Kidney capillary endothelial cell (primary cell): ENCODE measurements around the gene CDC14A.
"Not testable (repeated sequence)": the region's sequence is repeated elsewhere in the genome, so short reads cannot be mapped to it uniquely, and the experiment has no call there.

ENCODE experiments used
- DNase-seq: peaks from one replicate; pipeline ENCODE4 v3.0.0-alpha.2; 2018; ENCODE audit warnings: low spot score

Gene CDC14A

DNA sequence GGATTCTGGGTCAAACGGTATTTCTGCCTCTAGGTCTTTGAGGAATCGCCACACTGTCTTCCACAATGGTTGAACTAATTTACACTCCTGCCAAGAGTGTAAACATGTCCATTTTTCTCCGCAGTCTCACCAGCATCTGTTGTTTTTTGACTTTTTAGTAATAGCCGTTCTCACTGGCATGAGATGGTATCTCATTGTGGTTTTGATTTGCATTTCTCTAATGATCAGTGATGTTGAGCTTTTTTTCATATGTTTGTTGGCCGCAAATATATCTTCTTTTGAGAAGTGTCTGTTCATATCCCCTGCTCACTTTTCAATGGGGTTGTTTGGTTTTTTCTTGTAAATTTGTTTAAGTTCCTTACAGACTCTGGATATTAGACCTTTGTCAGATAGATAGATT is 53.6 kb downstream of the CDC14A start:
- not testable (repeated sequence) for DNase-seq

DNA sequence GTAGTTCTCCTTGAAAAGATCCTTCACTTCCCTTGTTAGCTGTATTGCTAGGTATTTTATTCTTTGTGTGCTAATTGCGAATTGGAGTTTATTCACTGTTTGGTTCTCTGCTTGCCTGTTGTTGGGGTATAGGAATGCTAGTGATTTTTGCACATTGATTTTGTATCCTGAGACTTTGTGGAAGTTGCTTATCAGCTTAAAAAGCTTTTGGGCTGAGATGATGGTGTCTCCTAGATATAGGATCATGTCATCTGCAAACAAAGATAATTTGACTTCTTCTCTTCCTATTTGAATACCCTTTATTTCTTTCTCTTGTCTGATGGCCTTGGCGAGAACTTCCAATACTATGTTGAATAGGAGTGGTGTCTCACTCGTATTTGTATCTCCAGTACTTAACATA is 55.1 kb downstream of the CDC14A start:
- not testable (repeated sequence) for DNase-seq

DNA sequence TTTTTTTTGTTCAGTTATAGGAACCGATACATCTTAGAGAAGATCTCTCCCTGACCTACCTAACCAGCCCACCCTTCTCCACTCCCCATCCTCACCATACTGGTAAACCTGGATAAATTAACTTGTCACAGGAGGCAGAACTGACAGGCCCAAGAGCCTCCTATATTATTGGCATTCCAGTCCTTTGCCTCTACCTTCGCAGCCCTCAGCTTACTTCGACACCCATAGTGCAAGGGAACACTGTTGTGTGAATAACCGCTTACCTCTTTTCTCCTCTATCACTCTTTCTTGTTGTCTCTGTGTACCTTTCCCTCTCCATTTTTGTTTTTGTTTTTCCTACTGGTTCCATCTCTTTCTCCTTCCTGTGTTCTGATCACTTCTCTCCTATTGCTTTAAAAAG is 58.7 kb downstream of the CDC14A start:
- no peak for DNase-seq

DNA sequence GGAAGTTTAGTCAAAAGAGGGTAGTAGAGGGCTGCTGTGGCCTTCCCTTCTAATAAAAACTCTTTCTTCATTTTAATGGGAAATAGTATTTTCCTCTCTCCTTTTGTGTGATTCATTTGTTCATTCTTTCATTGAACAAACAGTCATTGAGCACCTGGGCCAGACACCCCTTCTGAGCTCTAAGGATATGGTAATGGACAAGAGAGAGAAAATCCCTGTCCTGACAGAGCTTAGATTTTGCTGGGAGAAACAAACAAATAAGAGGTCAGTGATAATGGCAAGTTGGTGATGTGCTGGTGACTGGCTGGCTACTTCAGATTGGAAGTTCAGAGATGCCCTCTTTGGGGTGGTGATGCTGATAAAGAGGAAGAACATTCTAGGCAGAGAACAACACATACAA is 59.3 kb downstream of the CDC14A start:
- no peak for DNase-seq

DNA sequence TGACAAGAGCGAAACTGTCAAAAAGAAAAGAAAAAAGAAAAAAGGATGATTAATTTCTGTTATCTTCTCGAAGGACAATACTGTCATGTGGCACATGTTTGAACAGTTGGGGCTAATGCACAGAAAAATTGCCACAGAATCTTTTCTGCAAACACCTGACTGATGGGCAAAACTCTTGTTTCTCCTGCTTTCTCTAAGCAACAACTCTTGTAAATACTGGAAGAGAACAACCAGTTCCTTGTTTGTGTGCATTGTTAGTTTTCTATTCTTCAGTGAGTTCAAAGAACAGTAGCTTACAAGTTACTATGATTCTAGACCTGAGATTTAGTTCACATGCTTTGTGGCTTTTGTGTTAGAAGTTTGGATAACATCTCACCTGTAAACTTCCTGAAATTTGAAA is 60.7 kb downstream of the CDC14A start:
- no peak for DNase-seq

DNA sequence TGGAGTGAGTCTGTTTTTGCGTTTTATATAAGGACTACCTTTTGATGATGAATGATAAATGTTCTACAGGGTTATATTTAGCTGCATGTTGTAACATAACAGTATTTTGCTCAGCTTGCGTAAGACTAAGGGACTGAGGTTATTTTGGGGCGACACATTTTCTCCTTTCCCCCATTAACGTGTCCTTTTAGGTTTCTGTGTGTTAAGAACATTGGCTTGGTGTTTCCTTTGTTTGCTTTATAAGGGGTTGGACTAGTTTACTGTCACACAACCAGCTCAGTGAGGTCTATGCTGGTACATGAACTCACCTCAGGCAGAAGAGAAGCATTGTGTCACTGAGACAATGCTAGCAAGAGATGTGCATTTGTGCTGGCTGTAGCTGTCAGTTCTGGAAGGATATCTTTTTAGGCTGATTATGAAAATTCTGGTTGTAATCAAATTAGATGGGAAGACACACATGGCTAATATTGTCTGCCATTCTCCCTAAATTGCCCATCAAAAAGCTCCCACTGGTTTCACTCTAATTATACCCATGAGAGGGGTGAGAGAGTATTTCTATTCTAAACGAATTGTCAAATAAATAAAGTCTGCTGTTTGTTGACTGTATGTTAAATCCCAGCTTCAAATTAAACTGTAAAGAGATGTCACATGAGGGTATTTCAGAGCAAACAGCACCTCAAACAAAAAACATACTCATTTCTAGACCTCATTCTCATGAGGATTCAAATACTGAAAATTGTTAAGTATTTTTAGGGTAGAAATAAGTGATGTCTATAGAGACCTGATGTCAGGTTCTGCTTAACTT is 62.6 kb downstream of the CDC14A start:
- no peak for DNase-seq

DNA sequence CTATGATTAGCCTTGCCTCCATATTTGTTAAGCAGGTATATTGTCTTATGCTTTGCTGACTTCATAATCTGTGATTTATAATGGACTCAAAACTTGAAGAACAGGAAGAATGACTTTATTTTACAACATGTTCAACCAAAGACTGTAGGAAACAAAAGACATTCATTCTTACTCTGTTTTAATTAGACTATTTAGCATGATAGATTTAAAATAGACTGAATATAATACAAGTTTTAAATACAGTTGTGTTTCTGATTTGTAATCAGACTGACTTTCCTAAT is 63.1 kb downstream of the CDC14A start:
- DNase-seq = no peak

DNA sequence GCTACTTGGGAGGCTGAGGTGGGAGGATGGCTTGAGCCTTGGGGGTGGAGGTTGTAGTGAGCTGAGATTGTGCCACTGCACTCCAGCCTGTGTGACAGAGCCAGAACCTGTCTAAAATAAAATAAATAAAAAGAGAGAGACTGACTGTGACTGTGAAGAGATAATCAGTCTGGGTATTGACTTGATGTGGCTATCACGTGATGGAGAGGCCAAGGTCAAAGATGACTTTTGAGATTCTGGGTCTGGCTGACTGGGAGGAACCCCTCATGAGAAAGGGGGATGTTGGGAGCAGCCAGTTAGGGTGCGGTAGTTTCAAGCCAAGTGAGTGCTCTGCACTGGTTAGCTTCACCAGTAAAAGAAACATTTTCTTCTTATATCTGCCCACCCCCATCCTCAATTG is 66.8 kb downstream of the CDC14A start:
- no peak for DNase-seq

DNA sequence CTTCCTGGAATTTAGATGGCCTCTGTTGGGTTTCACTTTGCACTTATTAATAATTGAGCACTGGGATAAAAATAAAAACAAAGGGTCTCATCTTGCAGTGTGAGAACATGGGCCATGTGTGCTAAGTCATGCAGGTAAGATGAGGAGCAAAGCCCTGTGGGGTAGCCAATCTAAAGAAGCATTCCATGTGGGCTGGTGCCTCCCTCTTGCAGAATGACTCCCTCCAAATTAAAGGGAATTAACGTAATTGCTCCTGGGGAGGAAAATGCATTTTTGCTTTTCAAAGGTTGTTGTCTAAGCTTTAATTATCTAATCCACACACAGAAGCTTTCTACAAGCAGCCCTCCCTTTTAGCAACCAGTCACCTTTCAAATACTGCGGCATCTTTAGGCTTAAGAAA is 69.8 kb downstream of the CDC14A start:
- no peak for DNase-seq

DNA sequence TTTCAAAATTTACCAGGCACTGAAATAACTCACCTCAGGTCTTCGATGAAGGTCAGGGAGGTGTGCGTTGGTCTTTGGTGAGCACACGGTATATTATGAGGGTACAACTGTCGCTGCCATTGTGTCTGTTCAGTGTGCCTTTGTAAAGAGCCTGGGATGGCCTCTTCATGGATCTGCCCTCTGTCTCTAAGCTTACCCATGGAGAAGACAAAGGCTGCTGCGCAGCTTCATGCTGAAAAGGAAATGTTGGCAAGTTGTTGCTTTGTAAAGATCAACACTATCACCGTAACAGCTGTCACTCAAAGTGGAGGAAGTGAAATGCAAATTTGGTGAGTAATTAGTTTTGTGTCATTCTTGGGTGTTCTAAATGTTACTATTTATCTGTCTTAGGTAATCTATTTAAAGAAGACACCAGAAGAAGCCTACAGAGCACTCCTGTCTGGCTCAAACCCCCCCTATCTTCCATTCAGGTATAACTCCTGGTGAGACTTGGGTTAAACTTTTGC is 71.6 kb downstream of the CDC14A start:
- DNase-seq = no peak

DNA sequence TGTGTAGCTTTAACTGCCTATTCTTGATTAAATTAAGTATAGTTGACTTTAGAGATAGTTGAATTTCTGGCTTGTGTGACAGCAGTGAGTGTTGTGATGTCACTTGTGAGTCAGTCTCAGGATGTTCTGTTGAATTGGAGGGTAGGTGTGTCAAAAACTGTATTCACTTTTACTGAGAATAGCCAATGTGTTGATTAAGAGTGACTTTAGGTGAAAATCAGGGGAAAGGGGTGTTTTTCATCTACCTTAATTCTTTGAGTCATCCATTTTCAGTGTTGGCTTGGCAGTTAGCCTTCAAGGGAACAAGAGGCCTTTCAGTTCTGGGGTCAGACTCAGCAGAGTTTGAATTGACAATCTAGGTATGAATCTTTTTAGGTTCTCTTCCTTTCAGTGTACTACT is 75.9 kb downstream of the CDC14A start:
- no peak for DNase-seq

DNA sequence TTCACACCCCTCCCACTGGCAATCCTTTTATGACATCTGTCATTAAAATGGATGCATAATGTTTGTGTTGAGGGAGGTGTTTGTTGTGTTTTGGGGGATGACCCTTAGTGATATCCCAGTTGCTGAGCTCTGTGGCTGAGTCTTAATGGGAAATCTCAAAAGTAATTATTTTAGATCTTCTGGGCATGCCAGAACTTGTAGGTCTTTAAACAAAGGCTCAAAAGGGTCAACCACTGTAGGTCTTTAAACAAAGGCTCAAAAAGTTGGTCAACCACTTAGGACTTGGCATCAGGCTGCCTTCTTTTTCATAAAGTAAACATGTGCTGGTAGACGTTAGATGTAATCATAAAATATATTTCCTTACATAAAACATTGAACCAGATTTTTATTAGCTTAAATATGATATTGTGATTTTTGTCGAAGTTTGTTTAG is 78.0 kb downstream of the CDC14A start:
- DNase-seq = no peak

DNA sequence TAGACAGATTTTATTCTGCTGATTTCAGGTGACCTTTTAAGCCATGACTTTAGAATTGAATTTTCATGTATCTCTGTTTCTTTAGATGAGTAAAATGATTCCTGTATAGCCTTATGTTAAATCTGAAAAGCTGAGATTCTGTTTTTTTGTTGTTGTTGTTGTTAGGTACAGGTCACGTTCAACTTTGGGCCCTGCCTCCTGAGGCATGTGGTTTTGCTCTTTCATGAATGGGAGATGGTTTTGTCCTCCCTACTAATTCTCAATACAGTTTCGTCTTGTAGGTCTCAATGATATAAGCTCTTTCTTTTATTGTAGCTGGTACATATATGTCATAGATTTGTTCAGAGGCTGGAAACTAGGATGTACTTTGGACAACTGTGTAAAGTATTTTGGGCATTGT is 79.6 kb downstream of the CDC14A start:
- no peak for DNase-seq

DNA sequence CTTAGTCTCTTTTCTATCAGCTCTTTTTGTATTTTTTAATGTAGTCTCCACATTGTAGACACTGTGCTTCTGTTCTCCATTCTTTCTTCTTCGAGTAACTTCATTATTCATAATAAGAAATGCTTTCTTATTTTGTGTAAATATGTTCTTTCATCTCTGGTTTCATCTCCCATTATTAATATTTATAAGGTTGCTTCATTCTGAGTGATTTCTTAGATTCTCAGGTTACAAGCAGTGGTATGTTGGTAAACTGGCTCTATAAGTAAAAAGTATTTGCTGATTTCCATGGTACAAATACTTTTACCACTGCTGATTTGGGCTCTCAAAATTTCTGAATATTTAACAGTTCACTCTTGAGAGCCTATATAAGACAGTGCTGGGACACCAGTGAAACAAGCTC is 81.3 kb downstream of the CDC14A start:
- DNase-seq = no peak

DNA sequence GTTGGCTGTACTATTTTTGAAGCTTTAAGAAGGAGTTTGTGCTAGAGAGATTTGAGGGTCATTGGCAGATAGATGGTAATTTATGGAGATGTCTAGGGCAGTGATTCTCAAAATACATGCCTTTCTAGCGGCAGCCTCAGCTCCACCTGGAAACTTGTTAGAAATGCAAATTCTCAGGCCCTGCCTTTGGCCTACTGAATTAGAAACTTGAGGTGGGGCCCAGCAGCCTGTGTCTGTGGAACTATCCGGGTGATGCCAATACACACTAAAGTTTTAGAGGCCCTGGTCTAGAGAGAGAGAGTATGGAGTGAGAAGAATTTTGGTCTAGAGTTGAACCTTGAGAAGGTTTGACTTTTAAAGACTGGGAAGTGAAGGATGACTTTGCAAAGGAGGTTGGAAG is 82.5 kb downstream of the CDC14A start:
- no peak for DNase-seq

DNA sequence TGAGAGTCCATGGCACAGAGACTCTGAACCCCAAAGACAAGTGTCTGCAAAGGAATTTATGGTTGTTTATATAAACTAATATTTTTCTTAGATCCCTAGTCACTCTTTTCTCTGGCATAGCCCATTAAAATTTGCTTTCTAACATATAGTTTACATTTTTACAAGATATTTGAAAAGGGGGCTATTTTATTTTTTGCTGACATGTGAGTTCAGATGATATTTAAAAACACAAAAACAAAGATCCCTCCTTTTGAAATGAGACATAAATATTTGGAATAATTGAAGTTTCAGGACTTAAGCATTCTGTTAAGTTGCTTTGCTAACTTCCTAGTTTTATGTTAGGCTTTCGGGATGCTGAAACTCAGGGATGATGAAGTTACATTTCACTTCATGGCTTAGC is 86.1 kb downstream of the CDC14A start:
- DNase-seq = no peak

DNA sequence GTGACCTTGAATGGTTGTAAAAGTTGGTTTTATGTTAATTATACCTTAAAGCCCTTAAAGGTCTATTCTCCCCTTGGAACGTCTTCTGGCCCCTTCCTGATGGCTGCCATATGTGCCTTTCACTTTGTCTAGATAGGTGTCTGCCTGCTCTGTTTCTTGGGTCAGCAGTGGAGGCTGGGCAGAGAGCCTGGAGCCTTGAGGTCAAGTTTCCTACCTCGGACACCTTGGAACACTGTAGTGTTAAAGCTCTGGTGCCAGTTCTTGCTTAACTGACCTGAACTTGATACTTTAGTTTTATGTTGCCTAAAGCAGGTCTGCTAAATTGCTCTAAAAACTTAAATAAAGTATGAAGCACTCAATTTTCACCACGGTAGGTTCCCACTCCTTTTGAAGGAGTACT is 86.5 kb downstream of the CDC14A start:
- DNase-seq = no peak

DNA sequence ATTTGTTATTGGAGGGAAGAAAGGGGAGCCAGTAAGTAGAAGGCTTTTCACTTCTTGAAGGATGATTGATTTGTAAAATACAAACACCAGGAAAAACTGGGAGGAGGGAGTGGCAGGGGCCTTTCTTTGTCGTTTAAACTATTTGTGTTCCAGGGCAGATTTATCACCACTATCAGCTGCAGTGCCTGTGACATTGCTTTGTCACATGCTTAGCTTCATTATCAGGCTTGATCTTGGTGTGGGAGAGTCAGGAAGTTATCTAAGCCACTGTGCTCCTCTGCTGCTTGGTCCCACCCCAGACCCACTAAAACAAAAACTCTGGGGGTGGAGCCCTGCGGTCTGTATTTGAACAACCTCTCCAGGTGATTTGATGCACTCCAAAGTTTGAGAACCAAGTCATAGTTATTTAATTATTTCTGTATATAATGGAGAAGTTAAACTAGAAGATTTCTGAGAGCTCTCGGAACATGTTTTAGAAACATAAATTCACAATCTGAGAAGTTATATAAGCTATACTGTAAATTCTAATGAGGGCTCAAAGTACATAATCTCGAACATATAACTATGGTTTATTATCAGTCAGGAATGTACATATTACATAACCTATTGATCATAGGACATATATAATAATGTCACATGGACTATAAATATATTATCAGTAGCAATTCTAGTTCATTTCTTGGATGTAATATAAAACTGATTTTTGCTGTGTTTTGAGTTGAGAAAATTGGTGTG is 87.9 kb downstream of the CDC14A start:
- DNase-seq = no peak

DNA sequence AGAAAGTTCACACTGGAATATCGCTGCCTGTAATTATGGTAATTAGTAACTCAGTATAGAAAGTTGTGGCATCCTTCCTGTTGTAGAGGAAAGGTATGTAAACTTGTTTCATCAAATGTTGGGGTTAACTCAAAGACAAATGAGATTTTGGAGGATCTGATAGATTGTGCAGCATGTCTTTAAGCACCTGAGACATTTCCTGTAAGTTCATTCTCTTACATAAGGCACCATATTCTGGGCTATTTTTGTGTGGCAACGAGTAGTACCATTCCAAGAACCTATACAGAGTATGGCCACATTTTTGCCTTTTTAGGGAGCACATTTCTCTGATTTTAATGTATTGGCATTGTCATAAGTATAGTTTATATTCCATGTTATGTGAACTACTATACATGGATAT is 88.8 kb downstream of the CDC14A start:
- DNase-seq = no peak

DNA sequence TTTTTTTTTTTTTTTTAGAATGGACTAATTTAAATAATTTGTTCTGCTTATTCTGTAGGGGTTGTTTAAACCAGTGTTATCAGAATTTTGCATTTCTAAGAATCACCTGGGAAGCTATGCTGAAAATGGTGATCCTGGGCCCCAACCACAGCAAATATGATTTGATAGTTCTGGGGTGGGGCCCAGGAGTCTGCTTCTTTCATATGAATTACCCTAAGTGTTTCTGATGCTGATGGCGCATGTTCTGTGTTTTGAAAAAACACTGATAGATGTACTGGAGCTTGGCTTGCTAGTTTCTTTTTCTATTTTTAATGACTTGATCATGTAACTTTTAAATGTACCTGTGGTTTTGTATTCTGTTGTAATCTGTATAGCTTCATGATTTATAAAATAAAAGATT is 89.3 kb downstream of the CDC14A start:
- DNase-seq = no peak

DNA sequence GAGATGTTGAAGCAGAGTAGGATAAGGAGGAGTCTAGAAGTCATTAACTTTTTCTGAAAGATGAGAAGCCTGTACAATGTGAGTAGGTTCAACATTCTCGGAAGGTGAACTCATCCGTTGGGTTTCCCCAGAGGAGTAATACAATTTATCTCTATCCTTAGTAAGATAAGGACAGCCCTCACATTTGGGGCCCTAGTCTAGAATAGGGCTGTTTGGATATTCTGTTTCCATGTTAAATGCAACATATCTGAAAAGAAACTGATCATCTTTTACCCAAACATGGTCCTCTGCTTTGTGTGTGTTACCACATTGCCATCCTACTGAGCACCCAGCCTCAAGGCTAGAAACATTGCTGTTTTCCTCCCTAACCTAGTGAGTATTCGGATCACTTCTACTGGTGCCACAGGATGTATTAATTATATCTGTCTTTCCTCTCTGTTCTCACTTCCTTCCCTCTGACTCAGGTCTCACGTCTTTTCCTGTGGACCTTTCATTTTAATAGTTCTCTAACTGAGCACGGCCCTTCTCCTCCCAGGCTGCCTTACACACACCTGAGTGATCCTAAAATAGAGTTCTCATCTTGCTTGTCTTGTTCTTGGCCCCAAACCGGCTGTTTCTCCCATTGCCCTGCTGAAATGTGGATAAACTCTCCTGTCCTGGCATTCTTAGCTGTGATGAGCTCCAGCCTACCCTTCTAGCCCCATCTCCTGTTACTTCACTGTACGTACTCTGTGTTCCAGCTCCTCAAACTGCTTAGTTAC is 91.7 kb downstream of the CDC14A start:
- DNase-seq = peak; percentile 64

DNA sequence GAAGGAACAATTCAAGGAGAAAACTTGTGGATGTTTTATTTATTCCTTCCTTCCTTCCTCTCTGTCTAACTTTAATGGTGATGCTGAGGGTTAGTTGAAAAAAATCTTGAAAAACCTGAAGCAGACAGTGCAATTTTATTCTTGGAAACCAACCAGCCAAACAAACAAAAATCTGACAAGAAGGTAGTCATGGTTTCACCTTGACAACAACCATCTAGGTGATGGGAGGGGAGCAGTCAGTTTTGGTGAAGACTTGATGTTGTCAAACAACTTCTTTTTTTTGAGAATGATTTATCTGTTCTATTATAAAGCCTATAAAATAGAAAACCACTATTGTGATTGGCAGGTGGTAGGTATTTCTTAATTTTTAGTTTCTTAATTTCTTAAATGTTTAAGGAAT is 93.3 kb downstream of the CDC14A start:
- no peak for DNase-seq

DNA sequence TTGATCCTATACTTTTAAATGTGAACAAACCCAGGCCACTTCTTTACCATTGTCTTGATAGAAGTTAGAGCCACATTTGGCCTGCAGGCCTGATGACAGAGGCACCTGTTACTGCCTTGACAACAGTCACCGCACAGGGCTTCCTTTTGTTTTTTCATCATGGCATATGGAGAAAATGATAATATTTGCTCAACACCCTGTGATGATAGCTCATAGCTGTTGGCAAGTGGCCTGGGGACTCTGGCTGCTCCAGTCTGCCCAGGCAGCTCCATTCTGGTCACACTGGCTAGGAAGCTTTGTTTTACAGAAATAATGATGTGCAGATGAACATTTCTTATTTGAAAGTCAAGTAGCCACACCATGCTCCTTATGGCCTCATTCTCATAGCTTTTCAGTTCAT is 96.1 kb downstream of the CDC14A start:
- no peak for DNase-seq
